ENCODE measurements around the gene CTNNA3.

The CTNNA3 gene

DNA sequence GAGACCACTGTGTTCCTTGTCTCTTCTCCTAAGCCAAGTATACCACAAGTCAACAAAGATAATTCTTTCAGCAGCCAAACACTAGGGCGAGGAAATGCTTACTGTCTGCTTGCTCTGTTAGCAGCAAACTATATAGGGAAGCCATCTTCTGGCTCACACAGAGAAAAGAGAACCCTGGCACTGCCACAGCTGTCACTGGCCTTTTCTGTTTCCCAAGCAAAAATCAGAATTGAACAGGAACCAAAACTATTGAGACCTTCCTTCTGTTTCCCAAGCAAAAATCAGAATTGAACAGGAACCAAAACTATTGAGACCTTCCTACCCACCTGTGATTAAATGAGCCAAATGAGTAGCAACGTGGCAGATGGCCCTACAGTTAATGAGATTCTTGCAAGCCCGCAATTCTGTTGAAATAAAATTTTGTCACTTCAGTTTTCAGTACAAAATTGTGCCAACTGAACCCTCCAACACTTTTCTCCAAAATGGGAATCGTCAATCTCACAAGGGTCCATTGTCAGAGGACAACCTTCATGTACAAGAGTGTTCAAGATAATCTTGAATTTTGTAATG is 715.7 kb downstream of the CTNNA3 start:
- no peak for TF ChIP-seq CTCF (IDR thresholded peaks at IDR 0.05)

DNA sequence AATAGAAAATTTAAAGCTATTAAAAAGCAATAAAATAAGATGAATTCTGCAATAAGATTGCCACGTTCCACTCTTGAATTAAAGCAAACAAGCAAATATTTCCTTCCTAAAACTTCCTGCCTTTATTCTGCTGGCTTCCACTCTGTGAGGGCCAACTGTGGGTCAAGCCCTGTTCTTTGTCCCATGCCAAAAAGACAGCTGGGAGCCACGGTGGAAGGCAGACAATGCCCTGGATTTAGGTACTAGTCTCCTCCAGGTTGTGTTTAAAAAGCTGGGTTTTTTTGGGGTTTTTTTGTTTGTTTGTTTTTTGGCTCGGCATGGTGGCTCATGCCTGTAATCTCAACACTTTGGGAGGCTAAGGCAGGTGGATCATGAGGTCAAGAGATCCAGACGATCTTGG is 731.0 kb downstream of the CTNNA3 start:
- no peak for TF ChIP-seq CTCF (IDR thresholded peaks at IDR 0.05)

- no peak for TF ChIP-seq CTCF (IDR thresholded peaks at IDR 0.05)
Measured at GRCh38 chr10:66958466-66958865, 737.5 kb downstream of the CTNNA3 start.

DNA sequence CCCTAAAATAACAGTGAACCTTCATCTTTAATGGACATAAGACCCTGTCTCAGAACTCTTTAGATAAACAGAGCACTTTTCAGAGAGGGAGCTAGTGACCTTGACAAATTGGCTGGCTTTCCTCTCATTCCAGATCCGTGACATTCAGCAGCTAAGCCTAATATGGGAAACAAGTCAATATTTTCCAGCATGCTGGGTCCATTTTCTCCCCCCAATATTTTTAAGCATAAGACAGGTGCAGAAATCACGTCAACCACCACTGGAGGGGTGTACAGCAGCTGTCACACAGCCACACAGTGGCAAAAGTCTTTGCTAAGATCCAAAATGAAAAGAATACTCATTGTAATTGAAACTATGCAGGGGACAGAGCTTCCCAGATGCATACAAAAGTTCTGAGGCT is 744.1 kb downstream of the CTNNA3 start:
- TF ChIP-seq CTCF (IDR thresholded peaks at IDR 0.05): no peak

DNA sequence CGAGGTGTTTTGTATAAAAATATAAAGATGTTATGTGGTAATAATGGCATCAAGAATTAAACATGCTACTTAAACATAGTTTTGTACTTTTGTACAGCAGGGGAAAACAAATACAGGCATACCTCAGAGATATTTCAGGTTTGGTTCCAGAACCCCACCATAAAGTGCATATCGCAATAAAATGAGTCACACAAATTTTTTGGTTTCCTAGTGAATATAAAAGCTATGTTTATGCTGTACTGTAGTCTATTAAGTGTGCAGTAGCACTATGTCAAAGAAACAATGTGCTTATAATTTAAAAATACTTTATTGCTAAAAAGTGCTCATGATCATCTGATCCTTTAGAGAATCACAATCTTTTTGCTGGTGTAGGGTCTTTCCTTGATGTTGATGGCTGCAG is 752.4 kb downstream of the CTNNA3 start:
- TF ChIP-seq CTCF (IDR thresholded peaks at IDR 0.05): no peak

- TF ChIP-seq CTCF (IDR thresholded peaks at IDR 0.05): no peak
Measured at GRCh38 chr10:66942407-66942806, 753.6 kb downstream of the CTNNA3 start.

GRCh38 chr10:66941491-66941890 is 754.5 kb downstream of the CTNNA3 start:
- TF ChIP-seq CTCF (IDR thresholded peaks at IDR 0.05): no peak

- TF ChIP-seq CTCF (IDR thresholded peaks at IDR 0.05): no peak
Measured at GRCh38 chr10:66940965-66941364, 755.0 kb downstream of the CTNNA3 start.

Measured in LNCAP (cell line).